OCI-LY1 (cell line): ENCODE results near the gene CCDC187.

ENCODE experiments used
- CTCF ChIP-seq: fragments of 200-600 bp; sonication (generic), shearing (Covaris generic); IDR thresholded peaks from 2 replicates; pipeline ENCODE4 v1.5.1; 2017; ENCODE audit warnings: mild to moderate bottlenecking, antibody characterized with exemption, low read length, moderate library complexity, mixed read lengths
- EZH2 ChIP-seq: fragments of 200-600 bp; sonication (generic), shearing (Covaris generic); IDR thresholded peaks from 2 replicates; pipeline ENCODE4 v1.8.0; 2017; ENCODE audit warnings: borderline replicate concordance, mixed run types, mild to moderate bottlenecking, antibody characterized with exemption, low read length, moderate library complexity, mixed read lengths

GRCh38 chr9:136351252-136351800 lies 47.4 kb upstream of the CCDC187 start:
- TF ChIP-seq EZH2 = no peak
- no peak for TF ChIP-seq CTCF
